ENCODE results near the gene PIWIL4.

PIWIL4 gene

GRCh38 chr11:94669023-94669422, 101.9 kb downstream of the PIWIL4 start:
- TF ChIP-seq CTCF (IDR thresholded peaks at IDR 0.05; ENCODE audit: low read depth, low read length), result no peak
- no peak for DNase-seq (ENCODE audit: low read depth, low spot score)
- no peak overlapping the region for H3K4me3 ChIP-seq (ENCODE audit: low read depth, low read length)
- in situ Hi-C loops (cut with HindIII; ENCODE audit: low sequenced_read_pairs), result no loop called here
